Mucosa of rectum (tissue), 2 donors: Measurements from ENCODE around the gene TGFBR3.

ENCODE experiments used
- H3K27ac ChIP-seq, 2 donors: one replicate each; pipeline ENCODE4 v1.7.0; 2013; ENCODE audit warnings: inconsistent platforms in 2 of 2, low read depth in 2 of 2, low read length in 2 of 2
- H3K27me3 ChIP-seq, 2 donors: one replicate each; pipeline ENCODE4 v1.7.0; 2013; ENCODE audit warnings: low read length in 2 of 2; ENCODE audit not compliant: control insufficient read depth in 2 of 2, insufficient read depth in 2 of 2
- H3K36me3 ChIP-seq, 2 donors: one replicate each; pipeline ENCODE4 v1.7.0; 2013; ENCODE audit warnings: low read length in 2 of 2; ENCODE audit not compliant: control insufficient read depth in 2 of 2, insufficient read depth in 2 of 2
- H3K4me1 ChIP-seq, 2 donors: one replicate each; pipeline ENCODE4 v1.7.0; 2013; ENCODE audit warnings: low read length in 2 of 2, mild to moderate bottlenecking in 1 of 2; ENCODE audit not compliant: control insufficient read depth in 2 of 2, insufficient read depth in 2 of 2
- H3K4me3 ChIP-seq, 2 donors: one replicate each; pipeline ENCODE4 v1.7.0; 2013; ENCODE audit warnings: low read length in 2 of 2
- H3K9ac ChIP-seq, 2 donors: one replicate each; pipeline ENCODE4 v1.7.0; 2013; ENCODE audit warnings: low read length in 2 of 2, low read depth in 1 of 2, mild to moderate bottlenecking in 1 of 2
- H3K9me3 ChIP-seq, 2 donors: one replicate each; pipeline ENCODE4 v1.7.0; 2013; ENCODE audit warnings: low read length in 2 of 2; ENCODE audit not compliant: control insufficient read depth in 2 of 2
- donor health status: healthy.
- donor health status: Normal muscosa, but diverticular disease.

The TGFBR3 gene

DNA sequence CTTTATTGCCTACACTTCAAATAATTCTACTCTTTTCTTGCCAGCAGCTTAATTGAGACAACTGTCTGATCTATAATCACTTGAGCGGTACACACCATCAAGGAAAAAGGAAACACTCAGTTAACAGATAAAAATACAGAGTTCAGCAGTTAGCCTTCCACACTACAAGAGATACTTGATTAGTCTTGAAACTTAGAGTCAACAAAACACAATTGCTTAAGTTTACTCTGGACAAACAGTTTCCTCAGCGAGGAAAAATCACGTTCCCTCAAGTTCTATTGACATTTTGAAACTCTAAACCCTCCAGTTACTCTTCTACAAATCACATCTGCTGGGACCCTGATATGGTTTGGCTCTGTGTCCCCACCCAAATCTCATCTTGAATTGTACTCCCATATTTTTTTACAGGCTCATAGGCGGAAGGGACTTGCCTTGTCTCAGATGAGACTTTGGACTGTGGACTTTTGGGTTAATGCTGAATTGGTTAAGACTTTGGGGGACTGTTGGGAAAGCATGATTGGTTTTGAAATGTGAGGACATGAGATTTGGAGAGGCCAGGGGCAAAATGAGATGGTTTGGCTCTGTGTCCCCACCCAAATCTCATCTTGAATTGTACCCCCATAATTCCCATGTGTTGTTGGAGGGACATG, 244.9 kb downstream of the TGFBR3 start:
- no peaks in the 10 kb centered on the region for H3K36me3 ChIP-seq
- H3K9me3 ChIP-seq = no peaks in the 10 kb centered on the region
- H3K27ac ChIP-seq = no peak overlapping the region
- no peak overlapping the region for H3K4me3 ChIP-seq
- no peak overlapping the region for H3K9ac ChIP-seq
- H3K4me1 ChIP-seq = no peaks in the 10 kb centered on the region
- no peaks in the 10 kb centered on the region for H3K27me3 ChIP-seq

DNA sequence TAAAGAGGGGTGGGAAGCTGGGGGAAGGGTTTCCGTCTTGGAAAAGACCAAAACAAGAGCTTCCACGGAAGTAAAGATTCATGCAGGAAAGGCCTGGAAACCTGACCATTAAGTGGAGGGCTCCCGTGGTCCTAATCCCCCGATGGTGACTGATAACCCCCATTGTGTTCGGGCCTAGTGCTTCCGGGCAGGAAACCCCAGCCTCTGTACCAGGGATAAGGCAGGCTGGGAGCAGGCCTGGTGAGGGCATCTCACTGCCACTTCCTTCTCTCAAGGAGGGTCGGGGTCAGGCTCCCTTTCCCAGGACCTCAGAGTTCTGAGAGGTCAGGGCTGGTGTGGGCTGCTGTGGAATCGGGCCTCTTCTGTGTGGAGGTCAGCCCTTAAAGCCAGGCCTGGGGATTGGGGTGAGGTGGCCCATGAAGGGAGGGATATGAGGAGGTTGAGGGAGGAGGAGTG, 248.4 kb downstream of the TGFBR3 start:
- Histone ChIP-seq H3K9me3 (no peaks in the 10 kb centered on the region), H3K27ac (no peak overlapping the region), H3K4me1 (no peaks in the 10 kb centered on the region), H3K4me3 (no peak overlapping the region), H3K9ac (no peak overlapping the region), H3K36me3 (no peaks in the 10 kb centered on the region), H3K27me3 (no peaks in the 10 kb centered on the region)

DNA sequence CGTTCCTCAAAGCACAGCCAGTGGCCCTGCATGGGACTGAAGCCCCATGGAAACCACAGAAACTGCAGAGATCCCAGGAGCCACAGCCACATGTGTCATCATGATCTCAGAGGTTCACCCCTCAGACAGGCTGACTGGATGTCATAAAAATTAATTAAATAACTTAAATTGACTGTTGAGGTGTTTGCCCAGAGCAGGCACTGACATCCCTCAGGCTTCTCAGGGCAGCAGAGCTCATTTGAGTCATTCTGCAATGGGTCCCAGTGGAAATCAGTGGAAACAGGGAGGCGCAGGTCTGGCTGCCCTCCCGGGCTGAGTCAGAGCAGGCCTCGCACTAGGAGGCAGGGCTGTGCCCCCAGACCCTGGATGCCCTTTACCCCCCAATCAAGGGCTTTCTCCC, 250.2 kb downstream of the TGFBR3 start:
- Histone ChIP-seq H3K27ac (no peak overlapping the region), H3K36me3 (no peaks in the 10 kb centered on the region), H3K27me3 (no peaks in the 10 kb centered on the region), H3K9ac (no peak overlapping the region), H3K4me1 (no peaks in the 10 kb centered on the region), H3K4me3 (no peak overlapping the region), H3K9me3 (no peaks in the 10 kb centered on the region)

DNA sequence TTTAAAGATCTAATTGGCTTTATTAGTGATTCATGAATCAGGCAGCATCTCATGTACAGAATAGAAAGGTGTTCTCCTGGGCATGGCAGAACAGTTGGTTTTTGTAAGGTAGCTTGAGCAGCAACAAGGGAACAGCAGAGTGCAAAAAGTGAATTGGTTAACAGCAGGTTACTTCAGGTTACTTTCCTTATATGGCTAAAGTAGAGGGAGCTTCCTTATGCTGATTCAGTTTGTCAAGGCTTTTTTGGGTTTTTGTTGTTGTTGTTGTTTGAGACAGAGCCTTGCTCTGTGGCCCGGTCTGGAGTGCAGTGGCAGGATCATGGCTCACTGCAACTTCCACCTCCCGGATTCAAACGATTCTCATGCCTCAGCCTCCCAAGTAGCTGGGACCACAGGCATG, 252.5 kb downstream of the TGFBR3 start:
- no peaks in the 10 kb centered on the region for H3K4me1 ChIP-seq
- no peak overlapping the region for H3K27ac ChIP-seq
- H3K36me3 ChIP-seq = no peaks in the 10 kb centered on the region
- no peaks in the 10 kb centered on the region for H3K27me3 ChIP-seq
- no peaks in the 10 kb centered on the region for H3K9me3 ChIP-seq
- H3K9ac ChIP-seq = no peak overlapping the region
- H3K4me3 ChIP-seq = no peak overlapping the region

DNA sequence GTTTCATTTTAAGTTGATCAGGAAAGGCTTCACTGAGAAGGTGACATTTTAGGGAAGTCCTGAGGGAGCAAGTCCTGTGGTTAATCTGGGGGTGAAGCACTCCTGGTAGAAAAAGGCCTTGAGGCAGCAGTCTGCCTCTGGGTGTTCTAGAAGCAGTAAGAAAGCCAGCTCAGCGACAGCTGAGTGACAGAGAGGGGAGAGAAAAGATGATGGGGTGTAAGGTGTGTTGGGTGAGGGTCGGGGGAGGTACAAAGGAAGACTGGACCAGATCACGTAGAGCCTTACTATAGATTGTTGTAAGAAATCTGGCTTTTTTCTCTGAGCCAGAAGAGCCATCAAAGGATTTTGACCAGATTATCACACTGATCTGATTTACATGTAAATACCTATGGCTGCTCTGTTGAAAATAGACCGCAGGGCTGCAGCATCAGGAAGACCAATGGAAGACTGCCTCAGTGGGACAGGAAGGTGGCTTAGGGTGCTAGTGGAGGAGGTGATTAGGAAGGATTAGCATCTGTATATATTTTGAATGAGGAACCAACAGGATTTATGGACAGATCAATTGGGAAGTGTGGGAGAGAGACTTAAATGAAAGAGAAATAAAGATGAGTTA, 254.1 kb downstream of the TGFBR3 start:
- Histone ChIP-seq H3K27ac (no peak overlapping the region), H3K9me3 (no peaks in the 10 kb centered on the region), H3K36me3 (no peaks in the 10 kb centered on the region), H3K4me1 (no peaks in the 10 kb centered on the region), H3K4me3 (no peak overlapping the region), H3K27me3 (no peaks in the 10 kb centered on the region), H3K9ac (no peak overlapping the region)

DNA sequence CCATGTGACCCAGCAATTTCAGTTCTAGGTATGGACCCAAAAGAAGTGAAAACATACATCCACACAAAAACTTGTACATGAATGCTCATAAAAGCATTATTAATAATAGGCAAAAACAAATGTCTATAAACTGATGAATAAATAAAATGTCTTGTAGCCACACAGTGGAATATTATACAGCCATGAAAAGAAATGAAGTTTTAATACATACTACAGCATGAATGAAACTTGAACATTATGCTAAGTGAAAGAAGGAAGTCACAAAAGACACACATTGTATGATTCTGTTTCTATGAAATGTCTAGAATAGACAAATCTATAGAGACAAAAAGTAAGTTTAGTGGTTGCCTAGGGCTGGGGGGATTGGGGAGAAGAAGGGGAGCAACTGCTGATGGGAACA, 255.1 kb downstream of the TGFBR3 start:
- no peaks in the 10 kb centered on the region for H3K4me1 ChIP-seq
- no peak overlapping the region for H3K4me3 ChIP-seq
- no peaks in the 10 kb centered on the region for H3K27me3 ChIP-seq

More for the DNA sequence above, 255.1 kb downstream of the TGFBR3 start:
- no peaks in the 10 kb centered on the region for H3K36me3 ChIP-seq
- H3K9ac ChIP-seq = no peak overlapping the region
- H3K27ac ChIP-seq = no peak overlapping the region
- no peaks in the 10 kb centered on the region for H3K9me3 ChIP-seq
